ENCODE results near the gene FGD6. TPM values are rescaled to one million over a fixed set of nuclear protein-coding genes. Genes with fewer than 3 reads are reported as not detected.

The FGD6 gene
- total and polyA plus RNA-seq, 8 donors = 1.4 to 24.3 (median 9.2) TPM

DNA sequence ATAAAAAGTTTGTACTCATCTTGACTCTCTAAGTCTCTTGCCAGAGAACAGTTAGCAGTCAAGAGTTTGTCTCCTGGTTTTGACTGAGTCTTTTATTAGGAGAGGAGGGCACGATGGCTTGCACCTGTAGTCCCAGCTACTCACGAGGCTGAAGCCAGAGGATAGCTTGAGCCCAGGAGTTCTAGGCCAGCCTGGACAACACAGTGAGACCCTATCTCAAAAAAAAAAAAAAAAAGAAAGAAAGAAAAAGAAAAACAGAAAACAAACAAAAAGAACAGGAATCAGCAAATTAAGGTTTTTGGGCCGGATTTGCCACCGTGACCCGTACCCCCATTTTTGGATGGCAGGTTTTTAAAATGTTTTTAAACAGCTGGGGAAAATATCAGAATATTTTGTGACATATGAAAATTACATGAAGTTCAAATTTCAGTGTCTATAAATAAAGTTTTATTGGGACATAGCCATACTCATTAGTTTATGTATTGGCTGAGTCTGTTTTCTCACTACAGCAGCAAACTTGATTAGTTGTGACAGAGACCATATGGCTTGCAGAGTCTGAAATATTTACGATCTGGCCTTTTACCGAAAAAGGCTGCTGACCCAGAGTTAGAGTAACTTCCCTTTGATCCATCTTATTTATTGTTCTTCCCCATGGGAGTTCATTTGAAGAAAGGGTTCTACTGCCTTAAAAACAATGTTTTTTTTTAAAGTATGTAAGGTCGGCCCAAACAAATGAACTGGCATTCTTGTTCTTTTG lies 31.5 kb upstream of the FGD6 start:
- intact Hi-C loops (cut with DNase I) = no loop called here
- Histone ChIP-seq H3K9me3 (no peaks in the 10 kb centered on the region), H3K27ac (no peak overlapping the region), H3K4me3 (no peak overlapping the region), H3K27me3 (no peaks in the 10 kb centered on the region), H3K36me3 (peaks cover 0 to 17% (median 6%) of the 10 kb centered on the region in 3 donors), H3K4me1 (peaks cover 0 to 13% (median 0%) of the 10 kb centered on the region in 3 donors)
- DNase-seq = no peak
- FAIRE-seq = no peak
- no peak for TF ChIP-seq CTCF (IDR thresholded peaks at IDR 0.05)
- WGBS, 2 donors = 93% methylated on average over 8 of the region's 8 CpGs
- no peak for ATAC-seq

GRCh38 chr12:95248095-95248494 lies 30.8 kb upstream of the FGD6 start:
- DNase-seq (no peak), FAIRE-seq (no peak), ATAC-seq (no peak)
- Histone ChIP-seq H3K4me3 (no peak overlapping the region), H3K4me1 (peaks cover 0 to 13% (median 0%) of the 10 kb centered on the region in 3 donors), H3K36me3 (peaks cover 0 to 10% (median 2%) of the 10 kb centered on the region in 3 donors), H3K9me3 (no peaks in the 10 kb centered on the region), H3K27me3 (no peaks in the 10 kb centered on the region), H3K27ac (no peak overlapping the region)
- TF ChIP-seq CTCF (IDR thresholded peaks at IDR 0.05) = no peak
- intact Hi-C loops (cut with DNase I) = no loop called here
- WGBS, 2 donors = 67 to 71% methylated on average over 1 of the region's 1 CpG

GRCh38 chr12:95244350-95244749 lies 27.1 kb upstream of the FGD6 start:
- 75 to 96% methylated on average over 3 of the region's 3 CpGs for WGBS, 2 donors
- FAIRE-seq (no peak), ATAC-seq (no peak), DNase-seq (no peak)
- intact Hi-C loops (cut with DNase I) = no loop called here
- Histone ChIP-seq H3K27ac (no peak overlapping the region), H3K9me3 (no peaks in the 10 kb centered on the region), H3K4me3 (no peak overlapping the region), H3K36me3 (peaks cover 0 to 5% (median 0%) of the 10 kb centered on the region in 3 donors), H3K4me1 (peaks cover 0 to 3% (median 0%) of the 10 kb centered on the region in 3 donors), H3K27me3 (no peaks in the 10 kb centered on the region)
- TF ChIP-seq CTCF (IDR thresholded peaks at IDR 0.05) = no peak

DNA sequence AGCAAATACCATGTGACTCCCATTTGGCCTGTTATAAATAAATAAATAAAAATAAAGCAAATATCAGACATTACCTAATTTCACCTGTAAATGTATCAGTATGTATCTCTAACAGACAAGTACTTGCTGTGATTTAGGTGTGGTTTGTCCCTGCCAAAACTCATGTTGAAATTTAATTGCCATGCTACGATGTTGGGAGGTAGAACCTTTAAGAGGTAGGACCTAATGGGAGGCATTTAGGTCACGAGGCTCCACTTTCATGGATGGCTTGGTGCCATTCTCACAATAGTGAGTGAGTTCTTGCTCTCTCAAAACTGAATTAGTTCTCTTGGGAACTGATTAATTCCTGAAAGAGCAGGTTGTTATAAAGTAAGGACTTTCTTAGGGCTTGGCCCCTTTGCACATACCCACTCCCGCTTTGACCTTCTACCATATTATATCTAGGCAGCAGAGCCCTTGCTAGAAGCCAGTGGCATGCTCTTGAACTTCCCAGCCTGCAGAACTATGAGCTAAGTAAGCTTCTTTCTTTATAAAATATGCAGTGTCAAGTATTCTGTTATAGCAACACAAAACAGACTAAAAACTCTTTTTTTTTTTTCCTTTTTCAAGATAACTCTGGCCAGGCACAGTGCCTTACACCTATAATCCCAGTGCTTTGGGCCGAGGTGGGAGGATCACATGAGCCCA lies 26.4 kb upstream of the FGD6 start:
- H3K27ac ChIP-seq = no peak overlapping the region
- WGBS, 2 donors = 95 to 99% methylated on average over 4 of the region's 4 CpGs

More for the DNA sequence above, 26.4 kb upstream of the FGD6 start:
- TF ChIP-seq CTCF (IDR thresholded peaks at IDR 0.05) = no peak
- no peak for FAIRE-seq
- Histone ChIP-seq H3K36me3 (peaks cover 0 to 5% (median 0%) of the 10 kb centered on the region in 3 donors), H3K4me3 (no peak overlapping the region), H3K9me3 (no peaks in the 10 kb centered on the region), H3K4me1 (peaks cover 0 to 3% (median 0%) of the 10 kb centered on the region in 3 donors), H3K27me3 (no peaks in the 10 kb centered on the region)
- DNase-seq = no peak
- intact Hi-C loops (cut with DNase I) = no loop called here
- ATAC-seq = no peak

All from pancreas (tissue), 10 donors.